BLaER1 treated with 17β-estradiol and CSF1 and Interleukin-3, amounts not matched to agents 10 nM and 100 nM (cell line): Measurements from ENCODE around the gene SCN11A.

Source experiments
- H3K27ac ChIP-seq, 11 experiments: shearing (Covaris generic); formaldehyde crosslinking; 2 replicates each; pipeline ENCODE4 v1.8.1; 2022
- H3K27me3 ChIP-seq, 11 experiments: shearing (Covaris generic); formaldehyde crosslinking; 2 replicates each; pipeline ENCODE4 v1.8.1; 2022
- H3K36me3 ChIP-seq, 11 experiments: shearing (Covaris generic); formaldehyde crosslinking; 2 replicates each; pipeline ENCODE4 v1.8.1; 2022
- H3K4me1 ChIP-seq, 10 experiments: shearing (Covaris generic); formaldehyde crosslinking; 2 replicates each; pipeline ENCODE4 v1.8.1; 2022
- H3K4me2 ChIP-seq, 11 experiments: shearing (Covaris generic); formaldehyde crosslinking; 2 replicates each; pipeline ENCODE4 v1.8.1; 2022
- H3K4me3 ChIP-seq, 10 experiments: shearing (Covaris generic); formaldehyde crosslinking; 2 replicates each; pipeline ENCODE4 v1.8.1; 2022
- H3K9ac ChIP-seq, 11 experiments: shearing (Covaris generic); formaldehyde crosslinking; 2 replicates each; pipeline ENCODE4 v1.8.1; 2022
- H3K9me3 ChIP-seq, 11 experiments: shearing (Covaris generic); formaldehyde crosslinking; replicated peaks in 1 of 11; 2 replicates each; pipeline ENCODE4 v1.8.1; 2022
- H4K20me1 ChIP-seq, 11 experiments: shearing (Covaris generic); formaldehyde crosslinking; 2 replicates each; pipeline ENCODE4 v1.8.1; 2022
- Cebpa-rat ChIP-seq, 11 experiments: shearing (Covaris generic); IDR thresholded peaks; 2 replicates each; pipeline ENCODE4 v1.8.1; 2022

Gene SCN11A

DNA sequence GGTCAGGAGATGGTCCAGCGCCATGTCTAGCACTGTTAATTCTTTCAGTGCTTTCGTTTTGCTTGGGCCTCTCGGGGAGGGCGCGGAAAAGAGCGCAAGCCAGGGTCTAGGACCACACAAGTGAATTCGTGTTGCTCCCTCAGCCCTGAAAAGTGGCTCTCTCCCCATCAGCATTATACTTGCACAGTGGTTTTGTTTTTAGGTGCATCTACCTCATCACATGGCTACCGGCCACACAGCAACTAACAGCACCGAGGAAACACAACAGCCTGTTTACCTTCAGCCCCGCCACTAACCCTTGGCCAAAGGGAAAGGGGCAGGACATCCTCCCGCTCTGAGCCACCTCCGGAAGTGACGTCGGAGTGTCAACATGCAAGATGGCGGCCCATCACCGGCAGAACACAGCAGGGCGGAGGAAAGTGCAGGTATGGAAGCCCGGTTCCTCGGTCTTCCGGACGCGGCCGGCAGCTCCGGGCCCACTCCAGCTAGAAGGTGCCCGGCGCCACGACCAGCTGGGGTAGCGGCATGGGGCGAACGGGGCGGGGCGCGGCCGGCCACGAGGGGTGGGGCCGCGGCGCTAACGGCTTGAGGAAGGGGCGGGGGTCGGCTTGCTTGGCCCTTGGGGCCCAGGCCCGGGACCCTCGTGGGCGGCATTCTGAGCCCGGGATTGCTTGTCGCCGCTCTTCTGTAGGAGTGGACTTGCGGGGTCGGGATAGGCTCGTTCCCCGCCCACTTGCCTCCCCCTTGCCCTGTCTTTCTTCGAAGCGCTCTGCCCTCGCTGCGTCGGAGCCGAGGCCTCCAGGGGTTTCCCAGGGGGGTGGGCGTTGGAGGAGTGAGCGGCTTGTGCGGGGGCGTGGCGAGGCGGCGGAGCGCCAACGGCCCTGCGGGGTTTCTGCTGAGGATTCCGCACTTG, at the start of gene SCN11A, which contains the start of gene WDR48:
SCN11A (minus strand) TSS at position 296 of the 913 bp plus-strand sequence. CDS start 101,582 bp downstream, outside the sequence.
WDR48 (plus strand) TSS at position 368 of the 913 bp plus-strand sequence; CDS start at position 378, 10 bp downstream.
- Histone ChIP-seq H3K4me1 (peaks cover 17 to 34% (median 24%) of the 10 kb centered on the region in 10 experiments), H3K4me3 (peak within 1 kb of the TSS; percentile 76 to 96 (median 89)), H3K4me2 (peak within 1 kb of the TSS; percentile 63 to 93 (median 83)), H4K20me1 (peaks cover 0 to 41% (median 7%) of the 10 kb centered on the region in 11 experiments; a peak in 8 of 22 replicates), H3K9me3 (no peaks in the 10 kb centered on the region), H3K27ac (peak within 1 kb of the TSS; percentile 81 to 92 (median 87)), H3K9ac (peak within 1 kb of the TSS; percentile 83 to 94 (median 90)), H3K36me3 (no peaks in the 10 kb centered on the region), H3K27me3 (no peaks in the 10 kb centered on the region)
- no peak for TF ChIP-seq Cebpa-rat (IDR thresholded peaks at IDR 0.05)

DNA sequence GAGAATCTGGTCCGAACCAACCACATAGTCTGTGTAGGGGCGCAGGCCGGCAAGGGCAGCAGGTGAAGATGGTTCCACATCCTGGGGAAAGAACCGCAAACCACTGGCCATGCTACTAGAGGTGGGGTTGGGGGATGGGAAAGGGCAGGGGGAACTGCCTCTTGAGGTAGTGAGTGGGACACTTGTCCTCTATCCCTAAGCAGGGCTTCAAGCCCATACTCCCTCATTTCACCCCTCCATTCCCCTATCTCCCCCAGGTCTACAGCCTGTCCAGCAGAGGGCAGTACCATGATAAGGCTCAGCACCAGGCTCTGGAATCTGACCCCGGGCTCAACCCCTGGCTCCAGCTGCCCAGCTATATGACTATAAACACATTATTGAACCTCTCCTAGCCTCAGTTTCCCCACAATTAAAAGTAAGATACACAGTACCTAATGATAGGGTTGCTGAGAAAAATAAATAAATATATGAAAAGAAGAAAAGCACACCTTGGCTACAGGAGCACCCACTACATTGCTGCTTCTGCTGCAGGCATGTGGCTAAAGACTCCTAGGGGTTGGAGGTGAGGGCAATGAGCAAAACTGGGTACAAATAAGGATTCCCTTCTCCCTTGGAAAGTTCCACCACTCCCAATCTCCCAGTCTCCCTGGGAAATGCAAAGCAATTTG, 49.4 kb upstream of the SCN11A start:
- H3K27me3 ChIP-seq = no peaks in the 10 kb centered on the region
- peaks cover 34 to 99% (median 87%) of the 10 kb centered on the region in 11 experiments; a peak in 21 of 22 replicates for H4K20me1 ChIP-seq
- no peak overlapping the region for H3K9ac ChIP-seq
- no peak overlapping the region for H3K4me2 ChIP-seq
- H3K4me3 ChIP-seq = no peak overlapping the region
- H3K27ac ChIP-seq = no peak overlapping the region
- H3K9me3 ChIP-seq = no peaks in the 10 kb centered on the region
- no peak for TF ChIP-seq Cebpa-rat (IDR thresholded peaks at IDR 0.05)
- H3K36me3 ChIP-seq = peaks cover 48 to 74% (median 49%) of the 10 kb centered on the region in 11 experiments
- peaks cover 23 to 39% (median 31%) of the 10 kb centered on the region in 10 experiments for H3K4me1 ChIP-seq

DNA sequence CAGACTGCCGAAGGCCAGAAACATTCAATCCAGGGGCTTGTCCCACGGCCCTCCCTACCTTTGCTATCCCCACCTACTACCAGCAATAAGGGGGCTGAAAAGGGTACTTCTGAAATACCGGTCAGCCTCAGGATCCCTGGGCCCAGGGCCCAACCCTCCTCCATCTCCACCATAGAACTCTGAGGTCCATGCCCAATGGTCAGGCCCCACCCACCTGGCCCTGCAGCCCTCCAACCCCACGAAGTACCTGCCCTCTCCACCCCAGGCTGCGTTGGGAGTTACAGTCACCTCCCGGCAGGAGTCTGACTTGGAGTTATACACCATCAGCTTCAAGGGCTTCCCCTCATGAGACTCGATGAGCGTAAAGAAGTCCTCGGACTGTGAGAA, 48.7 kb upstream of the SCN11A start:
- Histone ChIP-seq H3K4me1 (peaks cover 16 to 32% (median 25%) of the 10 kb centered on the region in 10 experiments), H3K36me3 (peaks cover 54 to 81% (median 56%) of the 10 kb centered on the region in 11 experiments), H3K4me2 (no peak overlapping the region), H4K20me1 (peaks cover 34 to 95% (median 80%) of the 10 kb centered on the region in 11 experiments; a peak in 21 of 22 replicates), H3K27ac (no peak overlapping the region), H3K9me3 (no peaks in the 10 kb centered on the region), H3K4me3 (no peak overlapping the region), H3K27me3 (no peaks in the 10 kb centered on the region), H3K9ac (no peak overlapping the region)
- no peak for TF ChIP-seq Cebpa-rat (IDR thresholded peaks at IDR 0.05)

DNA sequence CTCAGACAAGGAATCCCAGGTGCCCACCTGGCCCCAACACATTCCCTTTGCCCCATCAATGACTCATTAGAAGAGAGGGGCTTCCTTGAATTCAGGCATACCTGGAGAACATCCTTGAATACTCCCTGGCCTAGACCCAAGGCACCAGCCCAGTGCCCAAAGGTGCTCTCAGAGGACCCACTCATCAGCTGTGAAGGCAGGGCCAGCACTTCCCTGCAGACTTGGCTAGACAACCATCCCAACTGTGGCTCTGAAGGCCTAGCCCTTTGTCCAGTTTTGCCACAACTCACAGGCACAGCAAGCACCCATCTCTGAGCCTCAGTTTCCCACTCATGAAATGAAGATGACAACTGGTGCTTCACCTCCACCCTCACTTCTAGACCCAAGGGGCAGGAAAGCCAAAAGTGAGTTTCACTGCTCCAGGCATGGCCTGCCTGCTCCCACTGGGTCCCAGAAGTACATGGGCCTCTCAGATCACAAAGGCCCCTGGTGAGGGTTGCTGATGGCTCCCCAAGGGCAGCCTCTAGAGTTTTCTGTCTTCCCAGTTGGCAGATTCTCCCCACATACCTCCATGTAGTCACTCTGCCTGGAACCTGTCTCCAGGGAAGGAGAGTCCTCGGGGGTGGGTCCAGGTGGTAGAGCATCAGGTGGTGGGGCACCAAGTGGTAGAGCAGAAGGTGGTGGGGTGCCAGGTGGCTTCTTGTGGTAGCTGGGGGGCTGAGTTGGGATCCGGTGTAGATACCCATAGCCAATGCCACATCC, 48.2 kb upstream of the SCN11A start:
- Histone ChIP-seq H3K4me3 (no peak overlapping the region), H3K4me1 (peaks cover 10 to 27% (median 19%) of the 10 kb centered on the region in 10 experiments), H3K9me3 (no peaks in the 10 kb centered on the region), H4K20me1 (peaks cover 34 to 89% (median 75%) of the 10 kb centered on the region in 11 experiments; a peak in 21 of 22 replicates), H3K27me3 (no peaks in the 10 kb centered on the region), H3K27ac (no peak overlapping the region), H3K36me3 (peaks cover 60 to 87% (median 62%) of the 10 kb centered on the region in 11 experiments), H3K4me2 (no peak overlapping the region), H3K9ac (no peak overlapping the region)
- TF ChIP-seq Cebpa-rat (IDR thresholded peaks at IDR 0.05) = no peak

DNA sequence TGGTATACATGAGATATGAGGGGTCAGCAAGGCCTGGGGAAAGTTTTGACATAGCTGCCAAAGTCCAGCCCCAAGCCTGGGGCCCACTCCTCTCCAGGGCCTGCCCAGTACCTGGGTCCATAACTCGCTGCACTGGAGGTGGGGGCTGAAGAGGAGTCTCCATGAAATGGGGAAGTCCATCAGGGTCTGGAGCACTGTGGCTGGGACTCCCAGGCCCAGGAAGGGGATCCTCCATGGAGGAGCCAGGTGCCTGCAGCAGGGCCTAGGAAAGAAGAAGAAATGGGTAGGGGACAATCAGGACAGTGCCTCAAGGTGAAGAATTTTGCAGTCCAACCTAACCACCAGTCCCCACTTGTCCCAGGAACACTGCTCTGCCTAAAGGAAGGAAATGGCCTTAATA, 47.5 kb upstream of the SCN11A start:
- H3K9ac ChIP-seq = no peak overlapping the region
- peaks cover 32 to 82% (median 68%) of the 10 kb centered on the region in 11 experiments; a peak in 21 of 22 replicates for H4K20me1 ChIP-seq
- H3K4me3 ChIP-seq = no peak overlapping the region
- H3K9me3 ChIP-seq = no peaks in the 10 kb centered on the region
- no peak overlapping the region for H3K27ac ChIP-seq
- H3K36me3 ChIP-seq = peaks cover 67 to 92% (median 68%) of the 10 kb centered on the region in 11 experiments
- H3K4me2 ChIP-seq = no peak overlapping the region
- peaks cover 3 to 20% (median 12%) of the 10 kb centered on the region in 10 experiments; a peak in 14 of 20 replicates for H3K4me1 ChIP-seq
- TF ChIP-seq Cebpa-rat (IDR thresholded peaks at IDR 0.05) = no peak
- H3K27me3 ChIP-seq = no peaks in the 10 kb centered on the region

DNA sequence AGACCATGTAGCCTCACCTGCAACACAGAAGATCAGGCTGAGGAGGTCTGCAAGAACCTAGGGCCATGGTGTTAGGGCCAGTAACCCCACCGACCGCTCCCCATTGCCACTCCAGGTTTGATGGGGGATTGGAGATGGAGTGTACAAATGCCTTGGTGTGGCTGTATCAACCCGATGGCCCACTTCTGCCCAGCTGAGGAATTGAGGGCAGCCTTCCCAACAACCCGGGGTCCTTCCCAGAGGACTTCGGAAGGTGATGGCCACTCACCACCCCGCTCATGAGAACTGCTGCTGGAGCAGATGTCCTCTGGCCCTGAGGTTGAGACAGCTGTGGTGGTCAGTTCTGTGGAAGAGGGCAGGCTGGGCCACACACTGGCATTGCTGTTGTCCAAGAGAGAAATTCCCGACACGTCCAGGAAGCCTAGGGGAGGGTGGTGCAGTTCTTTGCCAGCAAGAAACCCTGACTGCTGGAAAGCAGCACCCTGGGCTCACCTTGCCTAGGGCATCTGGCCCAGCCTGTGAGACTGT, 46.8 kb upstream of the SCN11A start:
- H3K27me3 ChIP-seq = no peaks in the 10 kb centered on the region
- no peaks in the 10 kb centered on the region for H3K9me3 ChIP-seq
- peaks cover 74 to 93% (median 75%) of the 10 kb centered on the region in 11 experiments for H3K36me3 ChIP-seq
- H4K20me1 ChIP-seq = peaks cover 25 to 75% (median 61%) of the 10 kb centered on the region in 11 experiments; a peak in 21 of 22 replicates
- H3K4me3 ChIP-seq = no peak overlapping the region
- no peak overlapping the region for H3K27ac ChIP-seq
- no peak overlapping the region for H3K9ac ChIP-seq
- peaks cover 0 to 14% (median 5%) of the 10 kb centered on the region in 10 experiments; a peak in 10 of 20 replicates for H3K4me1 ChIP-seq
- no peak for TF ChIP-seq Cebpa-rat (IDR thresholded peaks at IDR 0.05)
- no peak overlapping the region for H3K4me2 ChIP-seq

DNA sequence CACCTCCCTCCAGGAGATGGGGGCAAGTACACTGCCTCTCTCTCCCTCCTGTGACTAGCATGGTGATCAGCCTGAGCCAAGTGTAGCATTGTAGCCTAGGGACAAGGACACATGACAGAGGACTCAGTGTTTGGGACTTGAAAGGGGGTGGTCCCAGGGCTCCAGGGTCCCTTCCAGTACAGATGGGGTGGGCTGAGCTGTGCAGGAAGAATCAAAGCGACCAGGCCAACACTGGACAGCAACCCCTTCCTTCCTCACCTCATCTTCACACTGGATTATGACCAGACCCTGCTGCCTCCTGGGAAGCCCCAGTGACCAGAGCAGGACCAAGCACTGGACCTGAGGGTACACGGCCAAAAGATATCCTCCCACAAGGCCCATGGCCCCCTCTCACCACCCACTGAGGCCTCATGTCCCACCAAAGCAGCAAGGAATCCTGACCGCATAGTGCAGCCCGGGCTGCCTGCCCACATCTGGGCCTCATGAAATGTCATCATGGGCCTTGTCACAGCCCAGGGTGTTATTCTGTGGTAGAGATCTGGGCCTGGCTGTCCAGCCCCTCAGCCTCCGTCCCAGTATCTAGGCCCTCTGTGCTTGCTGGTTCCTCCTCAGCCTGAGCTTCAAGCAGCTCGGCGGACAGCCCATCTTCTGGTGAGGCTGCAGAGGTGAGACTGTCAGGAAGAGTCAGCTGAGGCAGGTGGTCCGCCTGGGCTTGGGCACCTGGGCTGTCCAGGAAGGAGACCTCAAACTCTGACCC, 46.1 kb upstream of the SCN11A start:
- no peak for TF ChIP-seq Cebpa-rat (IDR thresholded peaks at IDR 0.05)
- no peak overlapping the region for H3K4me2 ChIP-seq
- no peak overlapping the region for H3K9ac ChIP-seq
- H3K36me3 ChIP-seq = peaks cover 80 to 97% (median 81%) of the 10 kb centered on the region in 11 experiments
- peaks cover 0 to 7% (median 2%) of the 10 kb centered on the region in 10 experiments; a peak in 4 of 20 replicates for H3K4me1 ChIP-seq
- peaks cover 19 to 69% (median 54%) of the 10 kb centered on the region in 11 experiments; a peak in 21 of 22 replicates for H4K20me1 ChIP-seq
- H3K9me3 ChIP-seq = no peaks in the 10 kb centered on the region
- no peaks in the 10 kb centered on the region for H3K27me3 ChIP-seq
- no peak overlapping the region for H3K4me3 ChIP-seq
- H3K27ac ChIP-seq = no peak overlapping the region
